Gastrocnemius medialis (tissue), 4 donors: ENCODE data around the gene GNPNAT1. TPM values are rescaled to one million over a fixed set of nuclear protein-coding genes. Genes with fewer than 3 reads are reported as not detected.

Source experiments
- ATAC-seq, 2 donors: fragments of 150-250 bp; one replicate each; pipeline ENCODE4 v1.9.1; 2016
- DNase-seq, 2 donors: peaks; one replicate each; pipeline ENCODE4 v3.0.0-alpha.2; 2019
- H3K27ac ChIP-seq, 4 donors: fragments of 200-600 bp; sonication (generic); 1 replicate in 1 of 4; 2 replicates in 3 of 4; pipeline ENCODE4 v1.5.1; 2016 to 2018; ENCODE audit warnings: mild to moderate bottlenecking in 2 of 4, moderate library complexity in 1 of 4
- H3K27me3 ChIP-seq, 3 donors: fragments of 200-600 bp; sonication (generic) in 2 of 3; 1 replicate in 1 of 3; 2 replicates in 2 of 3; pipeline versions ENCODE4 v1.5.1 to v1.6.0; 2016 to 2019; ENCODE audit warnings: mild to moderate bottlenecking in 1 of 3, moderate library complexity in 1 of 3
- H3K36me3 ChIP-seq, 2 donors: fragments of 200-600 bp; sonication (generic) in 1 of 2; one replicate each; pipeline ENCODE4 v1.5.1; 2017 to 2018
- H3K4me1 ChIP-seq, 2 donors: fragments of 200-600 bp; sonication (generic) in 1 of 2; one replicate each; pipeline ENCODE4 v1.5.1; 2016 to 2017; ENCODE audit warnings: mild to moderate bottlenecking in 2 of 2
- H3K4me3 ChIP-seq, 4 donors: fragments of 200-600 bp; sonication (generic) in 3 of 4; 1 replicate in 1 of 4; 2 replicates in 3 of 4; pipeline ENCODE4 v1.5.1; 2016 to 2019; ENCODE audit warnings: mild to moderate bottlenecking in 2 of 4
- H3K9me3 ChIP-seq, 3 donors: fragments of 200-600 bp; sonication (generic) in 2 of 3; 1 replicate in 1 of 3; 2 replicates in 2 of 3; pipeline ENCODE4 v1.5.1; 2016 to 2019
- POLR2A ChIP-seq, 2 donors: fragments of 450-650 bp; IDR thresholded peaks; one replicate each; pipeline ENCODE4 v1.6.1; 2017; ENCODE audit warnings: antibody characterized with exemption in 2 of 2, mild to moderate bottlenecking in 2 of 2, moderate library complexity in 2 of 2
- in situ Hi-C, 4 donors: fragments of 200-750 bp; cut with MboI; loops; one replicate each; pipeline versions ENCODE4 v1.15.0 to v1.8.0; 2017; ENCODE audit warnings: low sequenced_read_pairs in 4 of 4
- intact Hi-C: fragments of 100-400 bp; cut with DNase I; formaldehyde crosslinking; loops from one replicate; pipeline ENCODE4 v1.15.1; 2023; ENCODE audit warnings: low total_unique reads
- total RNA-seq, 4 donors: library from RNA; depleted of rRNA; stranded (reverse); fragments of >200 nt; gene quantifications; one replicate each; pipeline versions ENCODE4 v1.1.0 to v1.2.3, GENCODE V29; 2016
- TF ChIP-seq, protein P1 (sequence below), 5 experiments: fragments of 450-650 bp in 3 of 5; fragments of 200-600 bp in 2 of 5; sonication (generic) in 2 of 5; IDR thresholded peaks in 4 of 5; conservative IDR thresholded peaks in 1 of 5; 1 replicate in 4 of 5; 2 replicates in 1 of 5; pipeline ENCODE4 v1.5.1; 2016 to 2019; ENCODE audit warnings: antibody characterized with exemption in 5 of 5, mild to moderate bottlenecking in 3 of 5, moderate library complexity in 3 of 5

GNPNAT1 gene
- total RNA-seq, 4 donors from 2014 or later = 10.0 to 19.4 (median 12.4) TPM

DNA sequence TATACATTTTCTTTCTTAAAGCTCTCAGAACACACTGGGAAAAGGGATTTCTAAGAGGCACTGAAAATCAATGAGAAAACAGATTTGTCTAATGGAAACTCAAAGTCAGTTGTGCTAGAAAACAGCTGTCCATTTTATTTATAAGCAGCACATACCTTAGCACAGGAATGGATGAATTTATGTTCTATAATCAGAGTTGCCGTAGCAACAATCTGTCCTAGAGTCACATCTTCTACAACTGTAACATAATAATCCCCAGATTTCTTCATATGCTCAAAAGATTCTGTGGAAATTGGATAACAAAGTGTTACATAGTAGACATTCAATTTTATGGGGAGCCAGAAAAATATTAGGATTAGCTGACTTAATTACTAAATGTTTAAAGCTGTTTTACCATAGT is 9.8 kb downstream of the GNPNAT1 start:
- no peak for TF ChIP-seq POLR2A (IDR thresholded peaks at IDR 0.05)
- TF ChIP-seq, protein P1, sequence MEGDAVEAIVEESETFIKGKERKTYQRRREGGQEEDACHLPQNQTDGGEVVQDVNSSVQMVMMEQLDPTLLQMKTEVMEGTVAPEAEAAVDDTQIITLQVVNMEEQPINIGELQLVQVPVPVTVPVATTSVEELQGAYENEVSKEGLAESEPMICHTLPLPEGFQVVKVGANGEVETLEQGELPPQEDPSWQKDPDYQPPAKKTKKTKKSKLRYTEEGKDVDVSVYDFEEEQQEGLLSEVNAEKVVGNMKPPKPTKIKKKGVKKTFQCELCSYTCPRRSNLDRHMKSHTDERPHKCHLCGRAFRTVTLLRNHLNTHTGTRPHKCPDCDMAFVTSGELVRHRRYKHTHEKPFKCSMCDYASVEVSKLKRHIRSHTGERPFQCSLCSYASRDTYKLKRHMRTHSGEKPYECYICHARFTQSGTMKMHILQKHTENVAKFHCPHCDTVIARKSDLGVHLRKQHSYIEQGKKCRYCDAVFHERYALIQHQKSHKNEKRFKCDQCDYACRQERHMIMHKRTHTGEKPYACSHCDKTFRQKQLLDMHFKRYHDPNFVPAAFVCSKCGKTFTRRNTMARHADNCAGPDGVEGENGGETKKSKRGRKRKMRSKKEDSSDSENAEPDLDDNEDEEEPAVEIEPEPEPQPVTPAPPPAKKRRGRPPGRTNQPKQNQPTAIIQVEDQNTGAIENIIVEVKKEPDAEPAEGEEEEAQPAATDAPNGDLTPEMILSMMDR (IDR thresholded peaks at IDR 0.05 in 4 of 5, conservative IDR thresholded peaks at IDR 0.05 in 1 of 5) = no peak
- no peak overlapping the region for H3K4me3 ChIP-seq
- intact Hi-C loops = no loop called here
- H3K9me3 ChIP-seq = no peaks in the 10 kb centered on the region
- no peak overlapping the region for H3K27ac ChIP-seq
- no peak for DNase-seq
- H3K36me3 ChIP-seq = peaks cover 0 to 25% of the 10 kb centered on the region in 2 donors
- ATAC-seq = no peak
- no peaks in the 10 kb centered on the region for H3K4me1 ChIP-seq
- in situ Hi-C loops = loop anchor here in 1 of 4 donors (10.0 kb wide), 1 partner anchor 47 kb away; the partner anchor contains the start of gene STYX
- H3K27me3 ChIP-seq = no peaks in the 10 kb centered on the region

DNA sequence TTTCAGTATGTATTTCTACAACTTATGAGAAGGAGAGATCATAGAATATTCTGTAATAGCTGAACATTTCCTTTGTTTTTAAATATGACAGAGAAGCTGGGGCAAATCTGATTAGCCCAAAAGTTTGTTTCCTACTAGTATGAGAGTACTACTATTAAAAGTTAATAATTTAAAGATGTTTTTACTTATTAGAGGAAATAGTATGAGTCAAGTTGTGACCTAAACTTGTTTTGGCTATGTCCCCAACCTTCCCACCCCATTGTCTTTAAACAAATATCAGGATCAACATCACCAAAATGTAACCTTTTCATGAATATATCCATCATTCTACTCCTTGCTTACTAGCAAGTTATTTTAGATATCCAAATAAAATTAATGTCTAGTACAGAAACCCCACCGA is 10.5 kb downstream of the GNPNAT1 start:
- H3K4me1 ChIP-seq = no peaks in the 10 kb centered on the region
- ATAC-seq (no peak), DNase-seq (no peak)
- in situ Hi-C loops = loop anchor here in 1 of 4 donors (10.0 kb wide), 1 partner anchor 46 kb away; the partner anchor contains the start of gene STYX
- intact Hi-C loops = no loop called here
- H3K27me3 ChIP-seq = no peaks in the 10 kb centered on the region
- TF ChIP-seq POLR2A (IDR thresholded peaks at IDR 0.05) = no peak
- TF ChIP-seq, protein P1 (IDR thresholded peaks at IDR 0.05 in 4 of 5, conservative IDR thresholded peaks at IDR 0.05 in 1 of 5) = no peak
- no peak overlapping the region for H3K4me3 ChIP-seq
- no peak overlapping the region for H3K27ac ChIP-seq
- H3K9me3 ChIP-seq = no peaks in the 10 kb centered on the region
- peaks cover 0 to 33% of the 10 kb centered on the region in 2 donors for H3K36me3 ChIP-seq

DNA sequence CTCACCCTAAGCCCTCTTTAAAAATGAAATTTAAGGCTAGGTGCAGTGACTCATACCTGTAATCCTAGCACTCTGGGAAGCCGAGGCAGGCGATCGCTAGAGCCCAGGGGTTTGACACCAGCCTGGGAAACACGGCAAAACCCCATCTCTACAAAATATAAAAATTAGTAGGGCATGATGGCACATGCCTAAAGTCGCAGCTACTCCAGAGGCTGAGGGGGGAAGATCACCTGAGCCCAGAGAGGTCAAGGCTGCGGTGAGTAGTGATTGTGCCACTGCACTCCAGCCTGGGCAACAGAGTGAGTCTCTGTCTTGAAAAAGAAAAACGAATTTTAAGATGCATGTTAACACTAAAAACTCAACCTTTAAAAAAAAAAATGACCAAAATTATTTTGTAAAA is 12.7 kb downstream of the GNPNAT1 start:
- Histone ChIP-seq H3K27ac (no peak overlapping the region), H3K4me1 (no peaks in the 10 kb centered on the region), H3K27me3 (no peaks in the 10 kb centered on the region), H3K9me3 (no peaks in the 10 kb centered on the region), H3K4me3 (no peak overlapping the region), H3K36me3 (peaks cover 0 to 45% of the 10 kb centered on the region in 2 donors)
- intact Hi-C loops = no loop called here
- TF ChIP-seq, protein P1 (IDR thresholded peaks at IDR 0.05 in 4 of 5, conservative IDR thresholded peaks at IDR 0.05 in 1 of 5) = no peak
- no peak for TF ChIP-seq POLR2A (IDR thresholded peaks at IDR 0.05)
- DNase-seq (no peak), ATAC-seq (no peak)
- in situ Hi-C loops = no loop called here

DNA sequence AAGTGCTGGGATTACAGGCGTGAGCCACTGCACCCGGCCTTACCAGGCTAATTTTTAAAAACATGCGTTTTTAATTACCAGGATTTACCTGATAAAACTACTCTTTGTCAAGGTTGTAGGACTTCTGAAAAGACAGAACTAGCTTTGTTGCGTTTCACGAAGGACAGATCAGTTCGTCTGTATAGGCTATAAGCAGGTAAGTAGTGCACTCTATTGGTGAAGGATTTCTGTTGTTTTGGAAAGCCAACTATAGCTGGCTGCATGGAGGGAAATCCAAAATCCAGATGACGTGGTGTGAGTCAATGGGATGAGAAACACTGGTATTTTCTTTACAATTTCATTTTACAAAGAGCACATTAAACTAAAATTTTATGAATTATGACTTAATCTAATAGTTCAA is 14.6 kb downstream of the GNPNAT1 start:
- Histone ChIP-seq H3K9me3 (no peaks in the 10 kb centered on the region), H3K4me3 (no peak overlapping the region), H3K27me3 (no peaks in the 10 kb centered on the region), H3K36me3 (peaks cover 0 to 45% of the 10 kb centered on the region in 2 donors), H3K27ac (no peak overlapping the region), H3K4me1 (no peaks in the 10 kb centered on the region)
- ATAC-seq = no peak
- DNase-seq = no peak
- intact Hi-C loops (no loop called here), in situ Hi-C loops (no loop called here)
- TF ChIP-seq POLR2A (IDR thresholded peaks at IDR 0.05) = no peak
- TF ChIP-seq, protein P1 (IDR thresholded peaks at IDR 0.05 in 4 of 5, conservative IDR thresholded peaks at IDR 0.05 in 1 of 5) = no peak

DNA sequence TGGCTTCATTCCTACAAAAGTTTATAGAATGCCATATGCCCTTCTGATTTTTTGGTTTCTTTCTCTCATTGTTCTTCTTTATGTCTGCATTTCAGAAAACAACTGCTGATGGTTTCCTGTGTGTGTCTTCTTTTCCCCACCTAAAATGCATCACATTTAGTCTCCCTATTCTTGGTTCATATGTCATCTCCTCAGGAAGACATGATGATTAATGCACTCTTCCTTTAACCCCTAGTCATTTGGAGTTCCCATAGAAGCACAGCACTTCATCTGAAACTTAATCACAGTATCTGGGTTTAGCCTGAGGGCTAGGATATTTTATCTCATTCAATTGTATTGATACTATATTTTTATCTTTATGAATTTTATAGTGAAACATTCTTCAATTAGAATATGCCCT is 21.5 kb downstream of the GNPNAT1 start:
- peaks cover 4 to 32% of the 10 kb centered on the region in 2 donors for H3K36me3 ChIP-seq
- in situ Hi-C loops (no loop called here), intact Hi-C loops (no loop called here)
- H3K27me3 ChIP-seq = no peaks in the 10 kb centered on the region
- no peak overlapping the region for H3K27ac ChIP-seq
- ATAC-seq (no peak), DNase-seq (no peak)
- TF ChIP-seq, protein P1 (IDR thresholded peaks at IDR 0.05 in 4 of 5, conservative IDR thresholded peaks at IDR 0.05 in 1 of 5) = no peak
- TF ChIP-seq POLR2A (IDR thresholded peaks at IDR 0.05) = no peak
- H3K4me1 ChIP-seq = no peaks in the 10 kb centered on the region
- no peaks in the 10 kb centered on the region for H3K9me3 ChIP-seq
- no peak overlapping the region for H3K4me3 ChIP-seq
